HG03175 (cell line): ENCODE data around the gene MED15.
"Not testable (repeated sequence)": the region's sequence is repeated elsewhere in the genome, so short reads cannot be mapped to it uniquely, and the experiment has no call there.

Experiments used
- ATAC-seq: cut with Tn5 transposase; IDR thresholded peaks from one replicate; pipeline ENCODE4 v1.9.1; 2021; ENCODE audit warnings: mild to moderate bottlenecking, moderate library complexity; ENCODE audit not compliant: unreplicated experiment

Gene MED15

GRCh38 chr22:20619045-20619892, 111.9 kb downstream of the MED15 start:
- no peak for ATAC-seq

GRCh38 chr22:20619893-20620194, 112.4 kb downstream of the MED15 start:
- not testable (repeated sequence) for ATAC-seq

GRCh38 chr22:20621162-20621561, 113.8 kb downstream of the MED15 start:
- ATAC-seq = no peak

GRCh38 chr22:20622650-20623339, 115.4 kb downstream of the MED15 start:
- ATAC-seq = no peak

- peak; percentile 77 for ATAC-seq
These were observed 116.8 kb downstream of the MED15 start for GRCh38 chr22:20624161-20624616.

GRCh38 chr22:20625270-20625669, 117.9 kb downstream of the MED15 start:
- no peak for ATAC-seq

- no peak for ATAC-seq
These were observed 119.4 kb downstream of the MED15 start for GRCh38 chr22:20626811-20627210.

GRCh38 chr22:20627432-20627831, 120.0 kb downstream of the MED15 start:
- ATAC-seq = no peak

GRCh38 chr22:20628081-20628939, 120.9 kb downstream of the MED15 start:
- no peak for ATAC-seq

GRCh38 chr22:20629401-20629800, 122.0 kb downstream of the MED15 start:
- ATAC-seq = no peak

GRCh38 chr22:20630873-20631617, 123.6 kb downstream of the MED15 start:
- ATAC-seq = no peak

GRCh38 chr22:20632082-20632481, 124.7 kb downstream of the MED15 start:
- ATAC-seq = no peak

- no peak for ATAC-seq
These were observed 125.1 kb downstream of the MED15 start for GRCh38 chr22:20632518-20632917.

GRCh38 chr22:20634560-20635226, 127.3 kb downstream of the MED15 start:
- ATAC-seq = no peak

- no peak for ATAC-seq
These were observed 127.8 kb downstream of the MED15 start for GRCh38 chr22:20635227-20635591.

GRCh38 chr22:20636075-20636812, 128.8 kb downstream of the MED15 start:
- ATAC-seq = no peak

- ATAC-seq = no peak
These were observed 129.5 kb downstream of the MED15 start for GRCh38 chr22:20636945-20637344.
